CD4-positive, alpha-beta T cell (primary cell): Measurements from ENCODE around the gene RPS14. TPM values are rescaled to one million over a fixed set of nuclear protein-coding genes. Genes with fewer than 3 reads are reported as not detected.

Experiments
- ATAC-seq: fragments of 200-7000 bp; cut with Tn5 transposase; one replicate; pipeline ENCODE4 v1.10.0; 2022; ENCODE audit warnings: mild to moderate bottlenecking; ENCODE audit not compliant: poor library complexity
- CTCF ChIA-PET: fragments of 350-600 bp; sonication (Branson Sonifier 250); formaldehyde crosslinking; loops from one replicate; lab custom pipeline; 2021; ENCODE audit warnings: antibody characterized with exemption, inconsistent platforms; lab: Charles Lee
- POLR2A ChIA-PET: fragments of 350-600 bp; sonication (Branson Sonifier 250); formaldehyde crosslinking; loops from one replicate; lab custom pipeline; 2021; ENCODE audit warnings: antibody characterized with exemption, inconsistent platforms; lab: Charles Lee
- DNase-seq, 14 experiments: peaks; one replicate each; pipeline ENCODE4 v3.0.0-alpha.2; 2013 to 2020; ENCODE audit warnings: mixed read lengths in 2 of 14
- H3K27ac ChIP-seq, 2 donors: one replicate each; pipeline versions ENCODE4 v1.5.1 to v1.7.0; 2013; ENCODE audit warnings: low read length in 2 of 2, low read depth in 1 of 2, mild to moderate bottlenecking in 1 of 2
- H3K27me3 ChIP-seq, 2 experiments: 1 replicate in 1 of 2; 2 replicates in 1 of 2; pipeline versions ENCODE4 v1.6.1 to v1.7.0; 2013; ENCODE audit warnings: low read length in 2 of 2, control low read depth in 1 of 2, mild to moderate bottlenecking in 1 of 2, moderate library complexity in 1 of 2; ENCODE audit not compliant: insufficient read depth in 2 of 2, control insufficient read depth in 1 of 2
- H3K36me3 ChIP-seq: one replicate; pipeline ENCODE4 v1.6.1; 2013; ENCODE audit warnings: low read length, control low read depth; ENCODE audit not compliant: insufficient read depth
- H3K4me1 ChIP-seq: one replicate; pipeline ENCODE4 v1.6.1; 2013; ENCODE audit warnings: low read length, control low read depth; ENCODE audit not compliant: insufficient read depth
- H3K4me3 ChIP-seq: one replicate; pipeline ENCODE4 v1.5.1; 2013; ENCODE audit warnings: mild to moderate bottlenecking, low read length, moderate library complexity
- H3K9me3 ChIP-seq, 2 experiments: 1 replicate in 1 of 2; 2 replicates in 1 of 2; pipeline versions ENCODE4 v1.6.1 to v1.7.0; 2013; ENCODE audit warnings: low read length in 2 of 2, mild to moderate bottlenecking in 2 of 2, control low read depth in 1 of 2, moderate library complexity in 1 of 2; ENCODE audit not compliant: control insufficient read depth in 1 of 2, insufficient read depth in 1 of 2
- H3K27ac Mint-ChIP-seq: one replicate; pipeline ENCODE4 v1.8.0; 2020; ENCODE audit warnings: mixed read lengths
- H3K27me3 Mint-ChIP-seq: one replicate; pipeline ENCODE4 v1.8.0; 2021; ENCODE audit warnings: mixed read lengths
- H3K36me3 Mint-ChIP-seq: one replicate; pipeline ENCODE4 v1.8.0; 2021; ENCODE audit warnings: low read depth, mixed read lengths
- H3K4me1 Mint-ChIP-seq: one replicate; pipeline ENCODE4 v1.8.0; 2021; ENCODE audit warnings: low read depth, mixed read lengths
- H3K4me3 Mint-ChIP-seq: one replicate; pipeline ENCODE4 v1.8.0; 2020; ENCODE audit warnings: mild to moderate bottlenecking, mixed read lengths
- H3K9me3 Mint-ChIP-seq: one replicate; pipeline ENCODE4 v1.8.0; 2020; ENCODE audit warnings: mixed read lengths
- intact Hi-C, 2 experiments: fragments of 100-400 bp; cut with DNase I in 1 of 2; cut with micrococcal nuclease in 1 of 2; formaldehyde crosslinking; loops; one replicate each; pipeline versions ENCODE4 v1.15.1 to v1.9.0; 2023 to 2025; cut with DNase I, micrococcal nuclease
- polyA plus RNA-seq, 2 donors: library from polyadenylated mRNA; unstranded; fragments of 120-200 nt; gene quantifications; one replicate each; pipeline ENCODE4 v1.2.1, GENCODE V29; 2013
- total RNA-seq, 174 experiments: library from RNA in 2 of 174; stranded (reverse) in 2 of 174; gene quantifications; one replicate each; pipeline ENCODE4 v1.2.3 and lab custom pipeline; 2021 to 2026
- TF ChIP-seq, protein P1 (sequence below): fragments of 200-600 bp; IDR thresholded peaks from one replicate; pipeline ENCODE4 v1.8.0; 2022; ENCODE audit warnings: antibody characterized with exemption, mild to moderate bottlenecking

RPS14 gene
- total RNA-seq (1,000 to 10,000 TPM; 5,224 to 5,317 TPM), total RNA-seq (lab: John Stamatoyannopoulos, UW) (691 to 2,109 (median 1,111) reads per million in 172 experiments)
- polyA plus RNA-seq (2013, experiment 1 of 2): 5,460 TPM
- polyA plus RNA-seq (2013, experiment 2 of 2): 4,507 TPM

DNA sequence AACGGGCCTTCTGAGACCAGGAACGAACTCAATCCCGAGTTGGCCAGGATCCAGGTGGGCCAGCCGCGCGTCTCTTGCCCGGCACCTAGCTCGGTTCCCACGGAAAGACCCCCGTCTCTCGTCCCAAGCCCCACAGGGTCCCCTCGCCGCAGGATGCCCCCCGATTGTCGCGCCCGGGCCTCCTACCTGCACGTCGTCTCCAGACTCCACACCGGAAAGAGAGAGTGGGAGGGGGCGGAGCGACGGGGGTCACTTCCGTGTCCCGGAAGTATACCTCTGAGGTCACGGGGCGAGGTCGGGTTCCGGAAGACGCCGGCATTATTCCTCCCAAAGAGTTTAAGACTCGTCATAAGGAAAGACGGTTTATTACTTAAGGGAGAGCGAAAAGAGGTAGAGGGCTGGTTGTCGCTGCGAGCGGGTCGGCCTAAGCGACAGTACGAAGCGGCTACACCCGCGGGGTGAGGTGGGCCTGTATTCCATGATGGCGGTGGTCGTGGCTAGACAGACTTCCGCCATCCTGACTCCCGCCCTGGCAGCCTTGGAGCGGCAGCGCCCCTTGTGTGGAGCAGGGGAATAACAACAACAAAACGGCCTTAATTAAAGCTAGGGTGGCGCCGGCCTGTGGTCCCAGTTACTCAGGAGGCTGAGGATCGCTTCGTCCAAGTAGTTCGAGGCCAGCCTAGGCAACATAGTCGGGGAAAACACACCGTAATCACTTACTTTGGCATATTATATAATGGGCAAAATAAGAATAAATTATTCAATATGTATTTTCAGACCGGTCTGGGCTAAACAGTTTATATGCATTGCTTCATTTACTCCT, at the start of gene RPS14:
Gene RPS14, minus strand, starts transcription at position 223 of the 823 bp plus-strand sequence. CDS start 2,006 bp downstream, outside the sequence.
- peaks cover 40% of the 10 kb centered on the region for H3K36me3 ChIP-seq
- peak within 1 kb of the TSS; percentile 86 for H3K4me3 ChIP-seq
- DNase-seq (peak; percentile 89 to 97 (median 94)), ATAC-seq (peak; percentile 88)
- peaks cover 36% of the 10 kb centered on the region for H3K4me1 ChIP-seq
- intact Hi-C loops: loop anchor here (1.0 to 10.0 kb wide), 7 partner anchors 37 to 1315 kb away; partner anchors contain the start of genes CD74 (in 1 of the 2), DCTN4 (in 1 of the 2), HMGXB3 (in 1 of the 2) and TIGD6 (in 1 of the 2)
- H3K27me3 ChIP-seq: no peaks in the 10 kb centered on the region
- POLR2A ChIA-PET: interaction anchor here (0.6 to 3.9 kb wide), 27 partner anchors 8 to 1322 kb away, joined by 3 to 72 read pairs (median 4); partner anchors contain the start of genes CD74, DCTN4, G3BP1 and GM2A
- Mint-ChIP-seq H3K36me3 (peaks cover 52% of the 10 kb centered on the region), H3K4me1 (peaks cover 39% of the 10 kb centered on the region), H3K27ac (peak within 1 kb of the TSS; percentile 98), H3K4me3 (peak within 1 kb of the TSS; percentile 96), H3K27me3 (no peaks in the 10 kb centered on the region), H3K9me3 (peaks cover 2% of the 10 kb centered on the region)
- TF ChIP-seq, protein P1, sequence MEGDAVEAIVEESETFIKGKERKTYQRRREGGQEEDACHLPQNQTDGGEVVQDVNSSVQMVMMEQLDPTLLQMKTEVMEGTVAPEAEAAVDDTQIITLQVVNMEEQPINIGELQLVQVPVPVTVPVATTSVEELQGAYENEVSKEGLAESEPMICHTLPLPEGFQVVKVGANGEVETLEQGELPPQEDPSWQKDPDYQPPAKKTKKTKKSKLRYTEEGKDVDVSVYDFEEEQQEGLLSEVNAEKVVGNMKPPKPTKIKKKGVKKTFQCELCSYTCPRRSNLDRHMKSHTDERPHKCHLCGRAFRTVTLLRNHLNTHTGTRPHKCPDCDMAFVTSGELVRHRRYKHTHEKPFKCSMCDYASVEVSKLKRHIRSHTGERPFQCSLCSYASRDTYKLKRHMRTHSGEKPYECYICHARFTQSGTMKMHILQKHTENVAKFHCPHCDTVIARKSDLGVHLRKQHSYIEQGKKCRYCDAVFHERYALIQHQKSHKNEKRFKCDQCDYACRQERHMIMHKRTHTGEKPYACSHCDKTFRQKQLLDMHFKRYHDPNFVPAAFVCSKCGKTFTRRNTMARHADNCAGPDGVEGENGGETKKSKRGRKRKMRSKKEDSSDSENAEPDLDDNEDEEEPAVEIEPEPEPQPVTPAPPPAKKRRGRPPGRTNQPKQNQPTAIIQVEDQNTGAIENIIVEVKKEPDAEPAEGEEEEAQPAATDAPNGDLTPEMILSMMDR: peak; percentile 94
- CTCF ChIA-PET: interaction anchor here (0.6 to 2.1 kb wide), 16 partner anchors 9 to 459 kb away, joined by 3 to 14 read pairs (median 5); partner anchors contain the start of genes CD74, IRGM, RBM22 and SMIM3
- peak within 1 kb of the TSS; percentile 94 to 98 for H3K27ac ChIP-seq
- H3K9me3 ChIP-seq: no peaks in the 10 kb centered on the region

GRCh38 chr5:150498971-150499370, 49.4 kb upstream of the RPS14 start:
- intact Hi-C loops: no loop called here
- no peak overlapping the region for H3K27ac ChIP-seq
- no peaks in the 10 kb centered on the region for H3K9me3 ChIP-seq
- ChIA-PET POLR2A (no interaction called here), CTCF (no interaction called here)
- H3K36me3 Mint-ChIP-seq: no peaks in the 10 kb centered on the region
- H3K27me3 Mint-ChIP-seq: no peaks in the 10 kb centered on the region
- H3K4me3 Mint-ChIP-seq: no peak overlapping the region
- H3K9me3 Mint-ChIP-seq: no peaks in the 10 kb centered on the region
- H3K4me1 ChIP-seq: no peaks in the 10 kb centered on the region
- TF ChIP-seq, protein P1: no peak
- no peaks in the 10 kb centered on the region for H3K27me3 ChIP-seq
- ATAC-seq (no peak), DNase-seq (no peak)
- no peaks in the 10 kb centered on the region for H3K36me3 ChIP-seq
- H3K4me3 ChIP-seq: no peak overlapping the region
- H3K4me1 Mint-ChIP-seq: no peaks in the 10 kb centered on the region
- no peak overlapping the region for H3K27ac Mint-ChIP-seq

DNA sequence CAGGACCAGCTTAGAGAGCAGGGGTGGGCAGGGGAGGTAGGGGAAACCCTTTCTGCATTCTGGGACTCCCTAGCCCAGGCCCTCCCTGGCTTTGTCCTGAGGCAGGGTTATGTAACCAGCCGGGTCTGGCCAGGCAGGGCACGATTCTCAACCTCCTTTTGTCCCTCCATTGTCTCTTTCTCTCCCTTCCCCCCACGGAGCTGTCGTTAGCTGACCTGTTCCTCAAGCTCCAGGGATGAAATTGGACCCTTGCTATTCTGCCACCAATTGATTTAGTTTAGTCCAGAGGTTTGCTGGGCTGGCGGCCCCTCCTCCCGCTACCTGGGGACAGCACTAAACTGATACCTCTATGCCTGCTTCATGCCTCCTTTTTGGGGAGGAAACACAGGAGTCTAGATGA, 49.0 kb upstream of the RPS14 start:
- no peak overlapping the region for H3K27ac Mint-ChIP-seq
- no peaks in the 10 kb centered on the region for H3K27me3 Mint-ChIP-seq
- H3K27me3 ChIP-seq: peaks cover 0 to 1% of the 10 kb centered on the region in 2 experiments
- no peak overlapping the region for H3K4me3 ChIP-seq
- no peaks in the 10 kb centered on the region for H3K36me3 ChIP-seq
- ChIA-PET POLR2A (no interaction called here), CTCF (interaction anchor here (1.1 kb wide), 1 partner anchor 25 kb away, joined by 3 read pairs; no protein-coding TSS in a partner anchor)
- no peaks in the 10 kb centered on the region for H3K4me1 ChIP-seq
- ATAC-seq (no peak), DNase-seq (no peak)
- intact Hi-C loops: no loop called here
- H3K9me3 ChIP-seq: no peaks in the 10 kb centered on the region
- no peaks in the 10 kb centered on the region for H3K36me3 Mint-ChIP-seq
- no peak overlapping the region for H3K4me3 Mint-ChIP-seq
- TF ChIP-seq, protein P1: no peak
- H3K27ac ChIP-seq: no peak overlapping the region
- H3K4me1 Mint-ChIP-seq: no peaks in the 10 kb centered on the region
- H3K9me3 Mint-ChIP-seq: no peaks in the 10 kb centered on the region
